Stimulated activated CD4-positive, alpha-beta T cell treated with anti-CD3 and anti-CD28 coated beads, Interleukin-15, amount 100 ng/mL, for 24 hours (primary cell): Measurements from ENCODE around the gene VMO1.
A peak's percentile ranks its signal among the peaks of the same experiment; 100 is the strongest.

Experiments
- DNase-seq: peaks from one replicate; pipeline ENCODE4 v3.0.0-alpha.2; 2020

VMO1 gene

GRCh38 chr17:4796552-4796920 is 10.4 kb upstream of the VMO1 start:
- peak; percentile 70 for DNase-seq

- DNase-seq = no peak
These were observed 9.0 kb upstream of the VMO1 start for GRCh38 chr17:4795168-4795567.

GRCh38 chr17:4790705-4791088 is 4.5 kb upstream of the VMO1 start:
- DNase-seq = no peak

- peak; percentile 88 for DNase-seq
These were observed 4.0 kb upstream of the VMO1 start for GRCh38 chr17:4789951-4790704.

- no peak for DNase-seq
These were observed 3.5 kb upstream of the VMO1 start for GRCh38 chr17:4789701-4789950.

GRCh38 chr17:4788807-4789700 is 2.9 kb upstream of the VMO1 start, which contains the start of gene GLTPD2:
Gene GLTPD2, plus strand, starts transcription at chr17:4788964. Its CDS starts 48 bp downstream, at chr17:4789012.
- no peak for DNase-seq

GRCh38 chr17:4788159-4788806 is 2.1 kb upstream of the VMO1 start:
- no peak for DNase-seq

GRCh38 chr17:4786516-4786915 is 352 bp upstream of the VMO1 start:
- DNase-seq = no peak

GRCh38 chr17:4785311-4786105 is 656 bp downstream of the VMO1 start:
- DNase-seq = peak; percentile 29

- DNase-seq = peak; percentile 31
These were observed 3.5 kb downstream of the VMO1 start for GRCh38 chr17:4782652-4783051.

- no peak for DNase-seq
These were observed 5.7 kb downstream of the VMO1 start for GRCh38 chr17:4780325-4780955.

- no peak for DNase-seq
These were observed 8.0 kb downstream of the VMO1 start for GRCh38 chr17:4777969-4778760.

- DNase-seq = no peak
These were observed 13.9 kb downstream of the VMO1 start for GRCh38 chr17:4772235-4772613.

- no peak for DNase-seq
These were observed 14.5 kb downstream of the VMO1 start, which contains the start of gene TM4SF5 for GRCh38 chr17:4771519-4772234. Gene TM4SF5, plus strand, starts transcription at chr17:4771886. Its CDS starts 37 bp downstream, at chr17:4771923.

GRCh38 chr17:4769628-4770027 is 16.5 kb downstream of the VMO1 start:
- no peak for DNase-seq

- no peak for DNase-seq
These were observed 17.9 kb downstream of the VMO1 start for GRCh38 chr17:4768298-4768697.

GRCh38 chr17:4766723-4767122 is 19.4 kb downstream of the VMO1 start:
- DNase-seq = no peak

GRCh38 chr17:4766201-4766600 is 20.0 kb downstream of the VMO1 start:
- DNase-seq = no peak

- no peak for DNase-seq
These were observed 21.6 kb downstream of the VMO1 start for GRCh38 chr17:4764595-4764994.

GRCh38 chr17:4759776-4760236 is 26.4 kb downstream of the VMO1 start:
- DNase-seq = no peak

- DNase-seq = no peak
These were observed 32.8 kb downstream of the VMO1 start for GRCh38 chr17:4753392-4753791.
